Measurements from ENCODE around the gene MAPK8. TPM values are rescaled to one million over a fixed set of nuclear protein-coding genes. Genes with fewer than 3 reads are reported as not detected.

The MAPK8 gene
- total and polyA plus RNA-seq, 9 of the 15 experiments (the other 6 are each of a cell fraction or from before 2014, with no cell fraction given), result 6.4 to 159 (median 71.0) TPM

DNA sequence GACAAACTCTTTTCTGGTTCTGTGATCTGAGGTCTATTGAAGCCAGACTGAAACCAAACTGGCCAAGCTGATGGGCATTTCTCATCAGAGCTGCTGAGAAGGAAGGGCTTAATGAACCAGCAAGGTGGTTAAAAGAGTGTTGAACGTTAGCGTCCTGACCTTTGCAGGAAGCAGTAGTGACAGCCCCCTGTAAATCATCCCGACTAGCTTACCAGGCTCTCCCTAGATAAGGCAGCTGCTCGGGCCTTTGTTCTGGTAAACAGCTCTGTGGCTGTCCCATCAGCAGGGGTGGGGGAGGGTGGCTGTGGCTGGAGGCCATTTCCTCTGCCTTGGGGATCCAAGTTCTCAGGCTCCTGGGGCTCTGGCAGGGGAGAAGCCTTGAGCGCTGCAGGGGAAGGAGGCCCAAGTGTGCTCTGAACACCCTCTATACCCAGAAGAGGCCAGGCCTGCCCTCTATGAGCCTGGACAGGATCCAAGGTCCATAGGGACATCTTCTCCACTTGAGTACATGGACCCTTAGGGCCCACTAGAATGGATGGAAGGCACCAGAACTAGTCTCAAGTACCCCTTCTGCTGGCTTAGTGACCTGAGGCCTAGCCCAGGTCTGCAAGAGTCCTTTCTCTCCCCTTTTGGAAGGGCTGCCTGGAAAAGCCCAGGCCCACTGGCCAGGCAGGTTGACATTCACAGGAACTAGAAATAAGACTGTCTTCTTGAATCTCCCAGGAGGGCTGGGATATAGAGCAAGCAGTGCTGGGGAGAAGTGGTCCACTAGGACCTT is 163.8 kb downstream of the MAPK8 start (continued):
- TF ChIP-seq ZNF239 (CRISPR knock-in tag; IDR thresholded peaks at IDR 0.05) (peak; percentile 75), SMAD1 (IDR thresholded peaks at IDR 0.05; ENCODE audit: low read depth, low read length, partially characterized antibody) (peak; percentile 88), ATF1 (CRISPR knock-in tag; IDR thresholded peaks at IDR 0.05) (no peak), ATF1 (tag; IDR thresholded peaks at IDR 0.05) (peak; percentile 66; the same call in 1 of the 2 replicates), HES1 (IDR thresholded peaks at IDR 0.05; ENCODE audit: low read depth) (peak; percentile 74), HDGF (IDR thresholded peaks at IDR 0.05) (no peak), ZNF717 (CRISPR knock-in tag; IDR thresholded peaks at IDR 0.05) (no peak; the same call in 1 of the 2 replicates), ZNF75A (CRISPR knock-in tag; IDR thresholded peaks at IDR 0.05) (0 out of 2 replicates have a peak, but pooled peaks have one; percentile 0), ZFP36 (IDR thresholded peaks at IDR 0.05; ENCODE audit: low read depth, low read length, partially characterized antibody) (peak; percentile 49), TRIM28 (IDR thresholded peaks at IDR 0.05) (peak; percentile 74; the same call in 1 of the 2 replicates), TCF3 (CRISPR knock-in tag; IDR thresholded peaks at IDR 0.05) (peak; percentile 98), KDM4B (IDR thresholded peaks at IDR 0.05; ENCODE audit: borderline replicate concordance in 2 of 2, low read depth in 1 of 2) (peak in 1 of 2 experiments; percentile 92; a peak in 2 of 4 replicates), TCF7L2 (IDR thresholded peaks at IDR 0.05; ENCODE audit: low read depth, low read length) (peak; percentile 77), RNF219 (CRISPR knock-in tag; IDR thresholded peaks at IDR 0.05) (0 out of 2 replicates have a peak, but pooled peaks have one; percentile 26), PHB2 (IDR thresholded peaks at IDR 0.05; ENCODE audit: low read depth) (peak; percentile 76), SP1 (CRISPR knock-in tag; IDR thresholded peaks at IDR 0.05) (peak; percentile 84), TFAP4 (CRISPR knock-in tag; IDR thresholded peaks at IDR 0.05; ENCODE audit: borderline replicate concordance) (peak; percentile 97), HDAC6 (IDR thresholded peaks at IDR 0.05; ENCODE audit: low read depth, low read length) (no peak), CBFA2T3 (IDR thresholded peaks at IDR 0.05) (peak; percentile 97), MYC (IDR thresholded peaks at IDR 0.05; ENCODE audit: low read depth, low read length) (peak; percentile 72), MYC (CRISPR knock-in tag; IDR thresholded peaks at IDR 0.05; ENCODE audit: borderline replicate concordance, low read depth) (peak; percentile 71; the same call in 1 of the 2 replicates), TAF7 (tag; IDR thresholded peaks at IDR 0.05) (no peak), ZNF165 (CRISPR knock-in tag; IDR thresholded peaks at IDR 0.05; ENCODE audit: borderline replicate concordance) (no peak), MEF2D (tag; conservative IDR thresholded peaks at IDR 0.05; ENCODE audit: low read depth) (peak; percentile 76; the same call in 1 of the 2 replicates), ZBTB1 (CRISPR knock-in tag; IDR thresholded peaks at IDR 0.05; ENCODE audit: borderline replicate concordance, low read depth) (no peak)
- TF ChIP-seq, protein P1, sequence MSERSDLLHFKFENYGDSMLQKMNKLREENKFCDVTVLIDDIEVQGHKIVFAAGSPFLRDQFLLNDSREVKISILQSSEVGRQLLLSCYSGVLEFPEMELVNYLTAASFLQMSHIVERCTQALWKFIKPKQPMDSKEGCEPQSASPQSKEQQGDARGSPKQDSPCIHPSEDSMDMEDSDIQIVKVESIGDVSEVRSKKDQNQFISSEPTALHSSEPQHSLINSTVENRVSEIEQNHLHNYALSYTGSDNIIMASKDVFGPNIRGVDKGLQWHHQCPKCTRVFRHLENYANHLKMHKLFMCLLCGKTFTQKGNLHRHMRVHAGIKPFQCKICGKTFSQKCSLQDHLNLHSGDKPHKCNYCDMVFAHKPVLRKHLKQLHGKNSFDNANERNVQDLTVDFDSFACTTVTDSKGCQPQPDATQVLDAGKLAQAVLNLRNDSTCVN (CRISPR knock-in tag; IDR thresholded peaks at IDR 0.05), result 0 out of 2 replicates have a peak, but pooled peaks have one; percentile 37

Data from K562 (cell line).